SK-N-SH (cell line): ENCODE measurements around the gene GPX7. TPM values are rescaled to one million over a fixed set of nuclear protein-coding genes. Genes with fewer than 3 reads are reported as not detected.

ENCODE experiments used
- CTCF ChIA-PET: fragments of 300-600, 350-600 bp; formaldehyde crosslinking; extraction: SDS; loops from one replicate; lab custom pipeline; 2021; lab: Yijun Ruan, JAX
- POLR2A ChIA-PET: fragments of 350-600 bp; sonication (Branson Sonifier 250); formaldehyde crosslinking; extraction: SDS; loops from one replicate; lab custom pipeline; 2020; ENCODE audit warnings: antibody characterized with exemption, inconsistent platforms; lab: Yijun Ruan, JAX
- DNase-seq: peaks from one replicate; pipeline ENCODE4 v3.0.0; 2012
- H2AFZ ChIP-seq: fragments of 200-600 bp; sonication (generic); 2 replicates; pipeline ENCODE4 v1.8.1; 2016; ENCODE audit warnings: antibody characterized with exemption, mild to moderate bottlenecking, low read depth
- H3F3A ChIP-seq: fragments of 200-600 bp; sonication (generic); replicated peaks from 2 replicates; pipeline ENCODE3; 2016; ENCODE audit warnings: antibody characterized with exemption, mild to moderate bottlenecking; ENCODE audit not compliant: insufficient read depth
- H3K27ac ChIP-seq, 2 experiments: fragments of 200-500 bp in 1 of 2; fragments of 200-600 bp in 1 of 2; sonication (Bioruptor generic) in 1 of 2; sonication (generic), shearing (Covaris generic) in 1 of 2; 2 replicates each; pipeline versions ENCODE4 v1.5.1 to v1.6.1; 2014 to 2016; ENCODE audit warnings: low read depth in 2 of 2, inconsistent platforms in 1 of 2, low read length in 1 of 2, mild to moderate bottlenecking in 1 of 2, mixed read lengths in 1 of 2
- H3K27me3 ChIP-seq: fragments of 200-600 bp; sonication (generic), shearing (Covaris generic); 2 replicates; pipeline ENCODE4 v1.6.1; 2016; ENCODE audit warnings: mixed run types; ENCODE audit not compliant: insufficient read depth
- H3K36me3 ChIP-seq, 2 experiments: fragments of 200-500 bp in 1 of 2; fragments of 200-600 bp in 1 of 2; sonication (Bioruptor generic) in 1 of 2; sonication (generic) in 1 of 2; replicated peaks in 1 of 2; 2 replicates each; pipeline versions ENCODE3 to v1.5.1; 2014 to 2016; ENCODE audit warnings: low read length in 1 of 2, mild to moderate bottlenecking in 1 of 2; ENCODE audit not compliant: insufficient read depth in 2 of 2, control insufficient read depth in 1 of 2
- H3K4me1 ChIP-seq, 2 experiments: fragments of 200-500 bp in 1 of 2; fragments of 200-600 bp in 1 of 2; sonication (Bioruptor generic) in 1 of 2; sonication (generic), shearing (Covaris generic) in 1 of 2; 2 replicates each; pipeline versions ENCODE4 v1.5.1 to v1.6.1; 2014 to 2016; ENCODE audit warnings: low read depth in 1 of 2, low read length in 1 of 2, mixed run types in 1 of 2; ENCODE audit not compliant: insufficient read depth in 2 of 2, control insufficient read depth in 1 of 2
- H3K4me2 ChIP-seq: fragments of 200-600 bp; sonication (generic), shearing (Covaris generic); 2 replicates; pipeline ENCODE4 v1.6.1; 2017; ENCODE audit warnings: mixed run types
- H3K4me3 ChIP-seq, 2 experiments: fragments of 200-500 bp in 1 of 2; fragments of 200-600 bp in 1 of 2; sonication (Bioruptor generic) in 1 of 2; sonication (generic), shearing (Covaris generic) in 1 of 2; 2 replicates each; pipeline versions ENCODE4 v1.5.1 to v1.8.1; 2014 to 2016; ENCODE audit warnings: low read depth in 2 of 2, inconsistent platforms in 1 of 2, low read length in 1 of 2, mild to moderate bottlenecking in 1 of 2, mixed read lengths in 1 of 2, moderate library complexity in 1 of 2
- H3K79me2 ChIP-seq: fragments of 200-600 bp; sonication (generic); 2 replicates; pipeline ENCODE4 v1.8.1; 2017; ENCODE audit warnings: mild to moderate bottlenecking; ENCODE audit not compliant: insufficient read depth
- H3K9ac ChIP-seq: fragments of 200-600 bp; sonication (generic); 2 replicates; pipeline ENCODE4 v1.6.1; 2017; ENCODE audit warnings: mixed run types
- H3K9me2 ChIP-seq: fragments of 200-600 bp; sonication (generic); 2 replicates; pipeline ENCODE4 v1.6.1; 2017; ENCODE audit warnings: mixed run types
- H3K9me3 ChIP-seq: fragments of 200-600 bp; sonication (generic); 2 replicates; pipeline ENCODE4 v1.6.1; 2017; ENCODE audit warnings: mixed run types, mild to moderate bottlenecking, moderate library complexity
- H4K20me1 ChIP-seq: fragments of 200-600 bp; sonication (generic); 2 replicates; pipeline ENCODE4 v1.6.1; 2017; ENCODE audit warnings: mild to moderate bottlenecking, mixed run types; ENCODE audit not compliant: insufficient read depth
- CHD2 ChIP-seq: fragments of 150-350 bp; IDR thresholded peaks from 2 replicates; pipeline ENCODE4 v1.6.1; 2018; ENCODE audit warnings: low read length; ENCODE audit not compliant: partially characterized antibody
- CTCF ChIP-seq: fragments of 200-600 bp; sonication (generic); IDR thresholded peaks from 2 replicates; pipeline ENCODE4 v1.6.1; 2017; ENCODE audit warnings: antibody characterized with exemption, mild to moderate bottlenecking, moderate library complexity
- ELF1 ChIP-seq: IDR thresholded peaks from 2 replicates; pipeline ENCODE4 v1.4.0; 2012
- EP300 ChIP-seq, 2 experiments: IDR thresholded peaks; 2 replicates each; pipeline versions ENCODE4 v1.4.0 to v1.6.1; 2012; ENCODE audit warnings: borderline replicate concordance in 1 of 2, low read depth in 1 of 2, low read length in 1 of 2
- EZH2phosphoT487 ChIP-seq: fragments of 200-600 bp; sonication (generic); IDR thresholded peaks from 2 replicates; pipeline ENCODE4 v1.6.1; 2017; ENCODE audit warnings: low read depth, mixed run types, mild to moderate bottlenecking, antibody characterized with exemption, moderate library complexity, borderline replicate concordance
- FOSL2 ChIP-seq: IDR thresholded peaks from 2 replicates; pipeline ENCODE4 v1.4.0; 2012; ENCODE audit warnings: low read depth, mild to moderate bottlenecking, moderate library complexity, borderline replicate concordance
- FOXJ3 ChIP-seq: sonication (generic); formaldehyde crosslinking; IDR thresholded peaks from 2 replicates; pipeline ENCODE4 v1.5.1; 2020; ENCODE audit warnings: mild to moderate bottlenecking, missing genetic modification reagents
- FOXM1 ChIP-seq: IDR thresholded peaks from 2 replicates; pipeline ENCODE4 v1.4.0; 2012; ENCODE audit warnings: low read depth, mild to moderate bottlenecking
- GABPA ChIP-seq: IDR thresholded peaks from 2 replicates; pipeline ENCODE4 v1.4.0; 2012; ENCODE audit warnings: low read depth, mild to moderate bottlenecking
- GATA2 ChIP-seq: sonication (generic); formaldehyde crosslinking; IDR thresholded peaks from 2 replicates; pipeline ENCODE4 v1.5.0; 2020; ENCODE audit warnings: mild to moderate bottlenecking, missing genetic modification reagents
- IRF3 ChIP-seq: fragments of 150-350 bp; IDR thresholded peaks from 2 replicates; pipeline ENCODE4 v1.6.1; 2016; ENCODE audit warnings: mild to moderate bottlenecking, low read depth, low read length
- MAX ChIP-seq: IDR thresholded peaks from 2 replicates; pipeline ENCODE4 v1.4.0; 2012; ENCODE audit warnings: low read depth
- MEF2A ChIP-seq: IDR thresholded peaks from 2 replicates; pipeline ENCODE4 v1.4.0; 2012; ENCODE audit warnings: low read depth, borderline replicate concordance
- MXI1 ChIP-seq: IDR thresholded peaks from 2 replicates; pipeline ENCODE4 v1.6.1; 2012; ENCODE audit warnings: mild to moderate bottlenecking, low read depth, low read length, improper control_type of control experiment
- NFIC ChIP-seq: IDR thresholded peaks from 2 replicates; pipeline ENCODE4 v1.4.0; 2012; ENCODE audit warnings: borderline replicate concordance
- NRF1 ChIP-seq: IDR thresholded peaks from 2 replicates; pipeline ENCODE4 v1.6.1; 2012; ENCODE audit warnings: low read depth, mild to moderate bottlenecking, low read length
- POLR2AphosphoS5 ChIP-seq: IDR thresholded peaks from 2 replicates; pipeline ENCODE4 v1.6.1; 2012; ENCODE audit warnings: low read depth, low read length
- RAD21 ChIP-seq: IDR thresholded peaks from 2 replicates; pipeline ENCODE4 v1.6.1; 2012; ENCODE audit warnings: mild to moderate bottlenecking, low read length
- RCOR1 ChIP-seq: fragments of 150-350 bp; IDR thresholded peaks from 2 replicates; pipeline ENCODE4 v1.6.1; 2017; ENCODE audit warnings: antibody characterized with exemption, low read length
- SIN3A ChIP-seq: IDR thresholded peaks from 2 replicates; pipeline ENCODE4 v1.6.1; 2012; ENCODE audit warnings: low read depth, mild to moderate bottlenecking, low read length, moderate library complexity, borderline replicate concordance
- TCF12 ChIP-seq: IDR thresholded peaks from 2 replicates; pipeline ENCODE4 v1.4.0; 2012
- USF1 ChIP-seq: IDR thresholded peaks from 2 replicates; pipeline ENCODE4 v1.4.0; 2012; ENCODE audit warnings: low read depth, borderline replicate concordance
- YY1 ChIP-seq: IDR thresholded peaks from 2 replicates; pipeline ENCODE4 v1.4.0; 2012; ENCODE audit warnings: low read depth, mild to moderate bottlenecking
- WGBS: methylation state at CpG from one replicate; pipeline ENCODE4 v1.1.6; 2017; ENCODE audit warnings: low lambda C conversion rate; 5-methylcytosine and 5-hydroxymethylcytosine counted together
- polyA plus RNA-seq, 3 experiments: library from polyadenylated mRNA; depleted of rRNA; stranded (reverse); fragments of >200 nt; gene quantifications; 2 replicates each; pipeline ENCODE4 v1.2.3, GENCODE V29; 2012

The GPX7 gene
- polyA plus RNA-seq, 1 of the 3 experiments (the other 2 are of a cell fraction): 6.2 TPM

- ChIA-PET CTCF (no interaction called here), POLR2A (interaction anchor here (1.0 kb wide), 1 partner anchor 9 kb away, joined by 3 read pairs; no protein-coding TSS in a partner anchor)
- Histone ChIP-seq H3K9me3 (no peaks in the 10 kb centered on the region), H3K79me2 (no peaks in the 10 kb centered on the region), H3F3A (no peaks in the 10 kb centered on the region), H3K27ac (no peak overlapping the region), H3K4me2 (no peak overlapping the region), H4K20me1 (no peaks in the 10 kb centered on the region), H3K9me2 (no peaks in the 10 kb centered on the region), H3K4me3 (no peak overlapping the region), H3K9ac (no peak overlapping the region), H3K36me3 (no peaks in the 10 kb centered on the region), H2AFZ (no peak overlapping the region), H3K27me3 (no peaks in the 10 kb centered on the region), H3K4me1 (no peaks in the 10 kb centered on the region)
- DNase-seq: no peak
- TF ChIP-seq CHD2 (no peak), USF1 (no peak), FOXM1 (no peak)
- 81% methylated on average over 5 of the region's 5 CpGs for WGBS
Measured at GRCh38 chr1:52614671-52615070, 12.5 kb downstream of the GPX7 start.

GRCh38 chr1:52615489-52616042 lies 13.4 kb downstream of the GPX7 start:
- Histone ChIP-seq H3K27me3 (no peaks in the 10 kb centered on the region), H3K27ac (no peak overlapping the region), H3K4me3 (no peak overlapping the region), H4K20me1 (no peaks in the 10 kb centered on the region), H3K9me2 (no peaks in the 10 kb centered on the region), H3K9ac (no peak overlapping the region), H3F3A (no peaks in the 10 kb centered on the region), H3K79me2 (no peaks in the 10 kb centered on the region), H2AFZ (no peak overlapping the region), H3K4me1 (no peaks in the 10 kb centered on the region), H3K4me2 (no peak overlapping the region), H3K36me3 (no peaks in the 10 kb centered on the region), H3K9me3 (no peaks in the 10 kb centered on the region)
- CTCF ChIA-PET: no interaction called here
- TF ChIP-seq CTCF (no peak), MEF2A (no peak), SIN3A (no peak), GABPA (no peak), IRF3 (no peak), MXI1 (no peak), FOSL2 (no peak), NFIC (no peak), NRF1 (no peak), TCF12 (no peak), YY1 (no peak), MAX (no peak), EP300 (IDR thresholded peaks at IDR 0.05; ENCODE audit: borderline replicate concordance in 1 of 2, low read depth in 1 of 2, low read length in 1 of 2) (no peak), RAD21 (no peak), GATA2 (CRISPR knock-in tag) (no peak), EZH2phosphoT487 (no peak), ELF1 (no peak), POLR2AphosphoS5 (no peak), RCOR1 (no peak), FOXJ3 (CRISPR knock-in tag) (no peak)
- 62% methylated on average over 5 of the region's 5 CpGs for WGBS
- POLR2A ChIA-PET: no interaction called here
- DNase-seq: no peak
